DOHH2 (cell line): ENCODE measurements around the gene USH2A.

ENCODE experiments used
- H3F3A ChIP-seq: fragments of 200-600 bp; sonication (generic), shearing (Covaris generic); 2 replicates; pipeline ENCODE4 v1.6.0; 2016; ENCODE audit warnings: antibody characterized with exemption, mild to moderate bottlenecking; ENCODE audit not compliant: control insufficient read depth, insufficient read depth
- H3K27ac ChIP-seq: fragments of 200-600 bp; sonication (generic); 2 replicates; pipeline ENCODE4 v1.5.1; 2014; ENCODE audit warnings: low read depth, mild to moderate bottlenecking, low read length, moderate library complexity
- H3K27me3 ChIP-seq: fragments of 200-600 bp; sonication (generic); 2 replicates; pipeline ENCODE4 v1.6.1; 2014; ENCODE audit warnings: mild to moderate bottlenecking, low read length, mixed read lengths; ENCODE audit not compliant: control insufficient read depth
- H3K36me3 ChIP-seq: fragments of 200-600 bp; sonication (generic); 2 replicates; pipeline ENCODE4 v1.6.1; 2014; ENCODE audit warnings: mild to moderate bottlenecking, low read length, moderate library complexity, mixed read lengths; ENCODE audit not compliant: control insufficient read depth
- H3K4me1 ChIP-seq: fragments of 200-600 bp; sonication (generic); 2 replicates; pipeline ENCODE4 v1.6.1; 2014; ENCODE audit warnings: mild to moderate bottlenecking, low read length, mixed read lengths; ENCODE audit not compliant: control insufficient read depth
- H3K4me2 ChIP-seq: fragments of 200-600 bp; sonication (generic); 2 replicates; pipeline ENCODE4 v1.6.0; 2014; ENCODE audit warnings: mild to moderate bottlenecking, low read length, moderate library complexity
- H3K4me3 ChIP-seq: fragments of 200-600 bp; sonication (generic); 2 replicates; pipeline ENCODE4 v1.5.1; 2014; ENCODE audit warnings: mild to moderate bottlenecking, low read length, mixed read lengths
- H3K79me2 ChIP-seq: fragments of 200-600 bp; sonication (generic); 2 replicates; pipeline ENCODE4 v1.6.1; 2014; ENCODE audit warnings: mild to moderate bottlenecking, low read length, mixed read lengths; ENCODE audit not compliant: control insufficient read depth
- H3K9me2 ChIP-seq: fragments of 200-600 bp; sonication (generic); replicated peaks from 2 replicates; pipeline ENCODE4 v1.6.1; 2014; ENCODE audit warnings: mild to moderate bottlenecking, low read length, mixed read lengths; ENCODE audit not compliant: control insufficient read depth
- H3K9me3 ChIP-seq: fragments of 200-600 bp; sonication (generic); 2 replicates; pipeline ENCODE4 v1.6.1; 2014; ENCODE audit warnings: antibody characterized with exemption, low read length, mixed read lengths; ENCODE audit not compliant: control insufficient read depth, insufficient read depth
- H4K20me1 ChIP-seq: fragments of 200-600 bp; sonication (generic); 2 replicates; pipeline ENCODE4 v1.6.0; 2014; ENCODE audit warnings: low read depth, mild to moderate bottlenecking, antibody characterized with exemption, low read length, moderate library complexity; ENCODE audit not compliant: control insufficient read depth, insufficient read depth
- EZH2phosphoT487 ChIP-seq: fragments of 200-600 bp; sonication (generic); IDR thresholded peaks from 2 replicates; pipeline ENCODE4 v1.6.1; 2017; ENCODE audit warnings: borderline replicate concordance, mild to moderate bottlenecking, antibody characterized with exemption, low read length, moderate library complexity, mixed read lengths
- TF ChIP-seq, protein P1 (sequence below): fragments of 200-600 bp; sonication (generic); IDR thresholded peaks from one replicate; pipeline ENCODE4 v1.5.1; 2014; ENCODE audit warnings: antibody characterized with exemption, mild to moderate bottlenecking, low read depth, low read length; ENCODE audit not compliant: poor library complexity, severe bottlenecking

USH2A gene

DNA sequence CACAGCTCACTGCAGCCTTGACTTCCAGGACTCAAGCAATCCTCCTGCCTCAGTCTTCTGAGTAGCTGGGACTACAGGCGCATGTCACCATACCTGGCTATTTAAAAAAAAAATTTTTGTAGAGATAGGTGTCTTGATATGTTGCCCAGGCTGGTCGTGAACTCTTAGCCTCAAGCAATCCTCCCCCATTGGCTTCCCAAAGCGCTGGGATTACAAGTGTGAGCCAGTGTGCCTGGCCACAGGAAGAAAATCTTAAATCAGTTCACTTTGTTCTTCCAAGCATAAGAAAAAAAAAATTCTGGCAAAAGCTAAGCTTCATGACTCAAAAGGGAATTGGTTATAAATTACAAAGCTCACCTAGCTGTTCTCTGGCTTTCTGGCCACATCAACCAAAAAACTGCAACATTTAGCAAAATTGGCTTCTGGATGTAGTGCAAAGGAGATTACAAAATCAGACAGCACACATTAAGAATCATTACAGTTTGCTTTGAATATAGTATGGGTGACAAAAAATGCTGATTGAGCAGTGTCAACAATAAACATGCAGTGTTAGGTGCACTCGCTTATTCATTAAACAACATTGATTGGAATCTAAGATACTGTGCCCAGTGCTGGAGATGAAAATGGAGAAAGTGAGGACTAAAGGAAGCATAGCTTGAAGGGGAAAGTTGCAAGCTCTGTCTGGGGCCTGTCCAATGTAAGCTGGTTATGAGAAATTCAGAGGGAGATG lies 779.5 kb downstream of the USH2A start:
- no peaks in the 10 kb centered on the region for H3K27me3 ChIP-seq

DNA sequence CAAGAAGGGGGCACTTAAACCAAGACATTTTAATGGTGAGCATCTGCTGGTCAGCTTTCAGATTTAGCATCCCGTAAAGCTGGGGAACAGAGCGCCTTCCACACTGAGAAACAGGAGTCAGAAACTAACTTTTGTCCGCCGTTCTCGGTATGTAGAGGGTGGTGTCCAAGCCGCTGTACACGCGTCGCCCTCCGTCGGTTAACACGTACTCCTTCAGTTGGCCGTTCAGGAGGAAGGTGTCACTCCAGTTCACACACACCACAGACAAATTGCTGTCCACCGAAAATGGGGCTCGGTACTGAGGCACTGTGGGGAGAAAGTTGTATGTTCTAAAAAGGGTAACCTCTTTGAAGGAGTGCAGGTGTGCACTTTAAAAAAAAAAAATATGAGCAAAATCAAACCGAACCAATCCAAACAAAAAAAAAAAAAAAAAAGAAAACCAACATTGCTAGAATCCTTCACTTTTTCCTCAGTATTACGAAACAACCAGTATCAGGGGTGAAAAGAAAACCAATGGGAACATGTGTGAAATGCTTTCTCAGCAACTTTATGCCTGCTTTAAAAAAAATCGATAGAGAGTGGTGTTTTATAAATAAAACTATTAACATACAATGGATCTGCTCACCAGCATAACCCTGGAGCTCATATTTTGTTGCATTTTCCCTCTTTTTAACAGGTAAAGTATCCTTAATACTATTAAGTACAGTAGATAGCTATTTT lies 782.7 kb downstream of the USH2A start:
- no peaks in the 10 kb centered on the region for H3K4me1 ChIP-seq
- H4K20me1 ChIP-seq = no peaks in the 10 kb centered on the region
- no peaks in the 10 kb centered on the region for H3F3A ChIP-seq
- no peaks in the 10 kb centered on the region for H3K27me3 ChIP-seq
- H3K9me2 ChIP-seq = no peaks in the 10 kb centered on the region
- TF ChIP-seq EZH2phosphoT487 = no peak
- TF ChIP-seq, protein P1, sequence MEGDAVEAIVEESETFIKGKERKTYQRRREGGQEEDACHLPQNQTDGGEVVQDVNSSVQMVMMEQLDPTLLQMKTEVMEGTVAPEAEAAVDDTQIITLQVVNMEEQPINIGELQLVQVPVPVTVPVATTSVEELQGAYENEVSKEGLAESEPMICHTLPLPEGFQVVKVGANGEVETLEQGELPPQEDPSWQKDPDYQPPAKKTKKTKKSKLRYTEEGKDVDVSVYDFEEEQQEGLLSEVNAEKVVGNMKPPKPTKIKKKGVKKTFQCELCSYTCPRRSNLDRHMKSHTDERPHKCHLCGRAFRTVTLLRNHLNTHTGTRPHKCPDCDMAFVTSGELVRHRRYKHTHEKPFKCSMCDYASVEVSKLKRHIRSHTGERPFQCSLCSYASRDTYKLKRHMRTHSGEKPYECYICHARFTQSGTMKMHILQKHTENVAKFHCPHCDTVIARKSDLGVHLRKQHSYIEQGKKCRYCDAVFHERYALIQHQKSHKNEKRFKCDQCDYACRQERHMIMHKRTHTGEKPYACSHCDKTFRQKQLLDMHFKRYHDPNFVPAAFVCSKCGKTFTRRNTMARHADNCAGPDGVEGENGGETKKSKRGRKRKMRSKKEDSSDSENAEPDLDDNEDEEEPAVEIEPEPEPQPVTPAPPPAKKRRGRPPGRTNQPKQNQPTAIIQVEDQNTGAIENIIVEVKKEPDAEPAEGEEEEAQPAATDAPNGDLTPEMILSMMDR = no peak
- H3K4me3 ChIP-seq = no peak overlapping the region
- no peak overlapping the region for H3K27ac ChIP-seq
- no peaks in the 10 kb centered on the region for H3K79me2 ChIP-seq
- H3K4me2 ChIP-seq = no peak overlapping the region
- no peaks in the 10 kb centered on the region for H3K9me3 ChIP-seq
- no peaks in the 10 kb centered on the region for H3K36me3 ChIP-seq

More for the DNA sequence above, 779.5 kb downstream of the USH2A start:
- Histone ChIP-seq H3K36me3 (no peaks in the 10 kb centered on the region), H3K79me2 (no peaks in the 10 kb centered on the region), H3F3A (no peaks in the 10 kb centered on the region), H3K9me2 (no peaks in the 10 kb centered on the region), H3K4me1 (no peaks in the 10 kb centered on the region), H3K4me2 (no peak overlapping the region), H4K20me1 (no peaks in the 10 kb centered on the region), H3K4me3 (no peak overlapping the region), H3K27ac (no peak overlapping the region), H3K9me3 (no peaks in the 10 kb centered on the region)
- TF ChIP-seq, protein P1 = no peak
- TF ChIP-seq EZH2phosphoT487 = no peak

DNA sequence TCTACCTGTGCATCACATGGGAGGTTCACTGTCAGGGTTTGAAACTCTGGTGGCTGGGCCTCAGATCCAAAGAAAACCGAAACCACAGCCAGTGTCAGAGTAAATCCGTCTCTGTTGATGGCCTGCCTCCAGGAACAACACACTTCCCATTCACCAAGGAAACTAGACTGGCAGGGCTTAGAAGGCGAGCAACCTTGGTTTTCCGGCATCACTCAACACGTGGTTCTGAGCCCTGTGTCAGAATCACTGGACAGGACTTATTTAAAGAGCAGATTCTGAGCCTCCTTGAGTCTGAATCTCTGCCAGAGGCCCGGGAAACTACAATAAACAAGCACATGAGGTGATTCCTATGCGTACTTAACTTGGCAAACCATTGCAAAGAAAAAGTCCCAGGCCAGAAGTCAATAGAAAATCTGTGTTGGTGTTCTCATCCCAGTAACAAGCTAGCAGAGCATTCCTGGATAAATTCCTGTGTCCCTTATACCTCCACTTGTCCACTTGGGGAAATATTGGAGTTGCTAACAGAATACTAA lies 786.1 kb downstream of the USH2A start:
- H3K9me2 ChIP-seq = no peaks in the 10 kb centered on the region
- H3K9me3 ChIP-seq = no peaks in the 10 kb centered on the region
- H3K4me3 ChIP-seq = no peak overlapping the region
- H3K4me2 ChIP-seq = no peak overlapping the region
- no peaks in the 10 kb centered on the region for H3K4me1 ChIP-seq
- no peaks in the 10 kb centered on the region for H3F3A ChIP-seq
- no peaks in the 10 kb centered on the region for H3K79me2 ChIP-seq
- H3K36me3 ChIP-seq = no peaks in the 10 kb centered on the region
- no peak for TF ChIP-seq EZH2phosphoT487
- TF ChIP-seq, protein P1 = no peak
- no peaks in the 10 kb centered on the region for H3K27me3 ChIP-seq
- H3K27ac ChIP-seq = no peak overlapping the region
- no peaks in the 10 kb centered on the region for H4K20me1 ChIP-seq
